Tibial nerve (tissue), 3 donors: ENCODE results near the gene HUWE1.

ENCODE experiments used
- CTCF ChIP-seq, 5 experiments: fragments of 200-600 bp in 3 of 5; fragments of 450-650 bp in 2 of 5; sonication (generic) in 3 of 5; IDR thresholded peaks; one replicate each; pipeline ENCODE4 v1.5.1; 2016 to 2019; ENCODE audit warnings: antibody characterized with exemption in 5 of 5, mild to moderate bottlenecking in 3 of 5, moderate library complexity in 2 of 5
- POLR2A ChIP-seq, 2 donors: fragments of 450-650 bp; IDR thresholded peaks; one replicate each; pipeline ENCODE4 v1.6.1; 2017; ENCODE audit warnings: antibody characterized with exemption in 2 of 2, mild to moderate bottlenecking in 2 of 2, moderate library complexity in 2 of 2

DNA sequence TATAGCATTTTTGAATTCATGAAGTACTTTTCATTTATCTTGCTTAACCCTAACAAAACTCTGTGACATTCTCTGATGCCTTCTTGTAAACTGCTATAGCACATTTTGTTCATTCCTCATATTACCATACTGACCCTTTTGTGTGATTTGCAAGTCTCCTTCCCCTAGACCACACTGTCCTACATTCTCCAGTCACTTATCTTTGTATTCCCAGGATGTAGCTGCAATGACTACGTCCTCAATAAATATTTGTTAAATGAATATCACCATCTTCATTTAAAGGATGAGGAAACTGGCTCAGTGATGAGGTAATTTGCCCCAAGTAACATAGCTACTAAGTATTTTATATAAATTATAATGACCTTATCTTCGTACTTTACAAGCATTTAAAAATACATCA is 11.9 kb downstream of the HUWE1 start:
- no peak for TF ChIP-seq CTCF (IDR thresholded peaks at IDR 0.05)
- TF ChIP-seq POLR2A (IDR thresholded peaks at IDR 0.05) = no peak
